AG04450 (cell line): ENCODE results near the gene HOXB6. TPM values are rescaled to one million over a fixed set of nuclear protein-coding genes. Genes with fewer than 3 reads are reported as not detected.

Experiments used
- CTCF ChIA-PET: fragments of 300-600, 350-600 bp; formaldehyde crosslinking; extraction: SDS; loops from one replicate; lab custom pipeline; 2022; ENCODE audit warnings: antibody characterized with exemption, inconsistent platforms; lab: Charles Lee
- POLR2A ChIA-PET: fragments of 350-600 bp; formaldehyde crosslinking; extraction: SDS; loops from one replicate; lab custom pipeline; 2021; ENCODE audit warnings: antibody characterized with exemption, inconsistent platforms; lab: Yijun Ruan, JAX
- DNase-seq: peaks from one replicate; pipeline ENCODE4 v3.0.0-alpha.2; 2011; ENCODE audit warnings: low read depth, low spot score
- H3K27ac ChIP-seq: one replicate; pipeline ENCODE4 v1.5.1; 2012; ENCODE audit warnings: low read depth, low read length, control low read depth
- H3K27me3 ChIP-seq: one replicate; pipeline ENCODE4 v1.6.0; 2012; ENCODE audit warnings: low read length; ENCODE audit not compliant: control insufficient read depth, insufficient read depth
- H3K4me3 ChIP-seq: 2 replicates; pipeline ENCODE4 v1.5.1; 2011; ENCODE audit warnings: mild to moderate bottlenecking, low read depth, low read length, control low read depth
- H3K9me3 ChIP-seq: 2 replicates; pipeline ENCODE4 v1.5.1; 2012; ENCODE audit warnings: low read length; ENCODE audit not compliant: control insufficient read depth, insufficient read depth
- polyA plus RNA-seq: library from polyadenylated mRNA; depleted of rRNA; stranded (reverse); fragments of >200 nt; gene quantifications from 2 replicates; pipeline ENCODE4 v1.2.3, GENCODE V29; 2011
- TF ChIP-seq, protein P1 (sequence below): IDR thresholded peaks from 2 replicates; pipeline ENCODE4 v1.5.1; 2011; ENCODE audit warnings: low read depth, low read length, control low read depth, inconsistent platforms

HOXB6 gene
- polyA plus RNA-seq, 1 experiment: 15.4 TPM

DNA sequence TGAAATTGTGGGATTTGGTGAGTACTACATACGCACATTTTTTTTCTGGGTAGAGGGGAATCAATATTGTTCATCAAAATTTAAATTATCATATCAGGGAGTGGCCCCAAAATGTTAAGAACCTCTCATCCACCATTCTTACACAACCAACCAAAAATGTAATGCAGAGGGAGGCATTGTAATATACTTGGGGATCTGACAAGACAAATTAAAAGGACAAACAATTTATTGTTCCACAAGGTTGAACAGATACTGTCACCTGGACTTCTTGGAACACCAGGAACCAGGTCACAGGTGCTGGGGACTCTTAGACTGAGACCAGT, 36.0 kb upstream of the HOXB6 start:
- POLR2A ChIA-PET: no interaction called here
- CTCF ChIA-PET: interaction anchor here (1.3 kb wide), 1 partner anchor 150 kb away, joined by 3 read pairs; no protein-coding TSS in a partner anchor
- Histone ChIP-seq H3K9me3 (peaks cover 15% of the 10 kb centered on the region; the same call in 1 of the 2 replicates), H3K27me3 (peaks cover 99% of the 10 kb centered on the region), H3K27ac (no peak overlapping the region), H3K4me3 (no peak overlapping the region)
- TF ChIP-seq, protein P1, sequence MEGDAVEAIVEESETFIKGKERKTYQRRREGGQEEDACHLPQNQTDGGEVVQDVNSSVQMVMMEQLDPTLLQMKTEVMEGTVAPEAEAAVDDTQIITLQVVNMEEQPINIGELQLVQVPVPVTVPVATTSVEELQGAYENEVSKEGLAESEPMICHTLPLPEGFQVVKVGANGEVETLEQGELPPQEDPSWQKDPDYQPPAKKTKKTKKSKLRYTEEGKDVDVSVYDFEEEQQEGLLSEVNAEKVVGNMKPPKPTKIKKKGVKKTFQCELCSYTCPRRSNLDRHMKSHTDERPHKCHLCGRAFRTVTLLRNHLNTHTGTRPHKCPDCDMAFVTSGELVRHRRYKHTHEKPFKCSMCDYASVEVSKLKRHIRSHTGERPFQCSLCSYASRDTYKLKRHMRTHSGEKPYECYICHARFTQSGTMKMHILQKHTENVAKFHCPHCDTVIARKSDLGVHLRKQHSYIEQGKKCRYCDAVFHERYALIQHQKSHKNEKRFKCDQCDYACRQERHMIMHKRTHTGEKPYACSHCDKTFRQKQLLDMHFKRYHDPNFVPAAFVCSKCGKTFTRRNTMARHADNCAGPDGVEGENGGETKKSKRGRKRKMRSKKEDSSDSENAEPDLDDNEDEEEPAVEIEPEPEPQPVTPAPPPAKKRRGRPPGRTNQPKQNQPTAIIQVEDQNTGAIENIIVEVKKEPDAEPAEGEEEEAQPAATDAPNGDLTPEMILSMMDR: no peak
- no peak for DNase-seq

DNA sequence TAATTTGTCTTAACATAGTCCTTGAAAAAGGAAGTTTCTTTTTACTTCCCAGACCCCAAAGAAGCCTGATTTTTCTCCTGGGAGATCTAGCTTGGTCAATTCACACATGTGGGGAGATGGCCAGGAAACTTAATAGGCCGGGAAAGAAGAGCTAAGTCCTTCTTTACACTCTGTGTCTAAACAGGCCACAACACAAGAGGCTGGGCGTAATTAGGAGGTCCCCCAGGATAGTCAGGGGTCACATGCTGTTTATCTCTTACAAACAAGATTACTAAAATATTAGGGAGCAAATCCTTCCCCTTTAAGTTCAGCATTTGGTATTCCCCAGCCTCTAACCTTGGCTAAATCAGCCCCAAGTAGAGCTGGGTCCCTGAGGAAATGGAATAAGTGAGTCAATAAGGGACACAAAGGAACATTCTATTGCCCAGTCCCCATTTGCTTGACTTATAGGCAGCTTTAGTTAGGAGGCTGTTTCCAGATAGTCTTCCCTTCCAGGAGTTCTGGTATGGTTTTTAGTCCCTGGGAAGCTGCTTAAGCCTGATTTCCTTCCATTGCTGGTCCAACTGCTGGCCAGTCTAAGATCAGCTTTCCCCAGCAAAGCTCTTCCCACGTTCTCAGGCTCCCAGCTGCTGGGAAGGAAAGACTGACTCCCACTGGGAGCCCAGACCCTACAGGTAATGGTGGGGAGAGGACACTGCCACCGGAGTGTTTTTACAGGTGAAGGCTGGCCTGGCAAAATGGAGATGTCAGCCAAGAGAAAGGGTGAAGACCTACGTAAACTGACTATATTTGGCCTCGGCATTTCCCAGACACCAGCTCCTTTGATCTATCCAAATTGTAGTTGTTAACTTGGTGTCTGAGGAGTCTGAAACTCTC, 35.4 kb upstream of the HOXB6 start:
- Histone ChIP-seq H3K27me3 (peaks cover 99% of the 10 kb centered on the region), H3K4me3 (no peak overlapping the region), H3K27ac (no peak overlapping the region), H3K9me3 (peaks cover 15% of the 10 kb centered on the region; the same call in 1 of the 2 replicates)
- DNase-seq: no peak
- ChIA-PET CTCF (interaction anchor here (1.3 kb wide), 1 partner anchor 151 kb away, joined by 3 read pairs; no protein-coding TSS in a partner anchor), POLR2A (no interaction called here)
- TF ChIP-seq, protein P1: no peak

DNA sequence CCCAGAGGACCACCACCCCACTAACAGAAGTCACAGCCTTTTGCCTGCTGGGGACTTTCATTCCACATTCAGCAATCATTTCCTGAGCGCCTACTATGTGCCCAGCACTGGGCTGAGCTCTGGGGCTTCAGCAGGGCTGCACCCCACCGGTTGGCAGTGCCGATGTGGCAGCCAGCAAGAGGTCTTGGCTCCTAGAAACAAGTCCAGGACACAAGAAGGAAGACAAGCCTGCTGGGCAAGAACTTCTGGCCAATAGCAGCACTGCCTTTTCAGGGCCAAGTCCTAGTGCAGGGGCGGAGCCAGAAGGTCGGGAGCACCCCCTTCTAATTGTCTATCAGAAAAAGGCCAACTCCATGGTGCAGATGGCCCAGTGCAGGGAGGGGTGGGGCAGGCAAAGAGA, 34.4 kb upstream of the HOXB6 start:
- TF ChIP-seq, protein P1: no peak
- ChIA-PET CTCF (no interaction called here), POLR2A (no interaction called here)
- no peak overlapping the region for H3K4me3 ChIP-seq
- peaks cover 99% of the 10 kb centered on the region for H3K27me3 ChIP-seq
- DNase-seq: no peak
- H3K9me3 ChIP-seq: peaks cover 19% of the 10 kb centered on the region; the same call in 1 of the 2 replicates
- no peak overlapping the region for H3K27ac ChIP-seq

DNA sequence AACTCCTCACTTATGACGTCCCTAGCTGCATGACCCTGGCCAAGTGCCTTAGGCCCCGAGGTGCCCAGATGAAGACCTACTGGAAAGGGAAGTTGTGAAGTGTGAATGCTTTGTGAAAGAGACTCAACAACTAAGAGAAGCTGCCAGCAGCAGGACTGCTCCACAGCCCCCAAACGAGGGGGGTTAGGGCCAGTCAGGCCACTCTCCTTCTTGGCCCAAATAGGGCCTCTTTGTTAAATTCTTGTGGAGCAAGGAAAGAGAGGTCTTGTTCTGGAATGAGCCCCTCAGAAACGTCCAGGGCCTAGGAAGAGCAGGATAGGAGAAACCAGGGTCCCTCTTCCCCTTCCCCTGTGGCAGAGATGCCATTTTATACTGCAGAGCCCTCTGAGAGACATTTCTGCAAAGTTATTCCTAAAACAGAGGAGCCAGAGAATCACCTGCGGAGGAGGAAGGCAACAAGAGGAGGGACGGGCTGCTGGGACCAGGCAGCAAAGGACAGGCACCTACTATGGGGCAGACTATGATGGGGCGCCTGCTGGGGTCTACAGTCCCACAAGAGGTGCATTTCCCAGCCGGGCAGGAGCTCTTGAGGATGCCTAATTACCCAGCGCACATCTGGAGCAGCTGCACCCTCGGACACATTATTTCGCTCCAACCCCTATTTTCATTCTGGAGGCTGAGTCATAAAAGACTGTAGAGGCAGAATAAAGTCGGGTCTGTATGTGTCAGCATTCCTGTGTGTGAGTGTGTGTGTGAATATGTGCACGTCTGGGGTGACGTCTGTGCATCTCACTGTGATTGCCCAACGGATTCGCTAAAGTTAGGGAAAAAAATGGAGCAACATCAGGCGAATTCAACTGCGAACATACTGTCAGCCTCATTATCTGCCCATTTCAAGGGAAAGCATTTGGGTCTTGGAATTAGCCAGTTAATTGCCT, 32.8 kb upstream of the HOXB6 start:
- peak; percentile 30 for DNase-seq
- Histone ChIP-seq H3K4me3 (no peak overlapping the region), H3K27me3 (peaks cover 97% of the 10 kb centered on the region), H3K9me3 (peaks cover 21% of the 10 kb centered on the region; the same call in 1 of the 2 replicates), H3K27ac (no peak overlapping the region)
- TF ChIP-seq, protein P1: no peak
- POLR2A ChIA-PET: no interaction called here
- CTCF ChIA-PET: interaction anchor here (1.2 to 1.9 kb wide), 4 partner anchors 10 to 41 kb away, joined by 4 to 8 read pairs (median 6); no protein-coding TSS in a partner anchor
